Activated naive CD8-positive, alpha-beta T cell (primary cell): ENCODE measurements around the gene MESP2.

Experiments
- H3K27ac Mint-ChIP-seq: one replicate; pipeline ENCODE4 v1.8.0; 2021; ENCODE audit warnings: mixed read lengths
- H3K27me3 Mint-ChIP-seq: one replicate; pipeline ENCODE4 v1.8.0; 2021; ENCODE audit warnings: mixed read lengths
- H3K36me3 Mint-ChIP-seq: one replicate; pipeline ENCODE4 v1.8.0; 2021; ENCODE audit warnings: mixed read lengths
- H3K4me1 Mint-ChIP-seq: one replicate; pipeline ENCODE4 v1.8.0; 2021; ENCODE audit warnings: low read depth, mixed read lengths
- H3K4me3 Mint-ChIP-seq: one replicate; pipeline ENCODE4 v1.8.0; 2021; ENCODE audit warnings: mild to moderate bottlenecking, mixed read lengths
- H3K9me3 Mint-ChIP-seq: one replicate; pipeline ENCODE4 v1.8.0; 2021; ENCODE audit warnings: low read depth, mixed read lengths

MESP2 gene

DNA sequence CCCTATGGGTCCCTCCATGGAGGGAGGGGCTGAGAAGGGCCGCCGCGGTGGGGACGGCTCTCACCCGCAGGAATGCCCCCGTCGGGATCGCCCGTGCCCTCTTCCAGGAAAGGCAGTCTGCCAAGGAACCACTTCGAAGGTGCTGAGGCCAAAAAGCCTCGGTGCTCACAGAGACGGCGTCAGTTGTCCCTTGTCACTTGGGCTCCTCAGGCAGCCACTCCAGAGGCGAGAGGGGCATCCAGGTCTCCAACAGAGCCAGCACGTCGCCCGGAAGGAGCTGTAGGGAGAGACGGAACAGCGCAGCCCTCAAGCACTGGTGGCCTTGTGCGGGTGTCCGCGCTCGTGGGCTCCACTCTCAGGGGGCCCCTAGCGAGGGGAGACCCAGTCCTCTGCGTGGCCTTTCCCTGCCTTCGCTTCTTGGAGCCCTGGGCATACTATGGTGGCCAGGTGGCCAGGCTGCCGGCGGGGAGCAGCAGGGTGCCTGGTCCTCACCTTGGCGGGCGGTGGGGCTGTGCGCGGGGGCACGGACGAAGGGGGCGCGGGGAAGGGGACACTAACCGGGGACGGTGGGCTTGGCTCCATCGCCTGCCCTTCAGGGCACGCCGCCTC is 26.1 kb upstream of the MESP2 start:
- Mint-ChIP-seq H3K27me3 (peaks cover 10% of the 10 kb centered on the region), H3K4me1 (peaks cover 1% of the 10 kb centered on the region), H3K36me3 (no peaks in the 10 kb centered on the region), H3K4me3 (peak overlapping the region; percentile 81), H3K9me3 (no peaks in the 10 kb centered on the region), H3K27ac (no peak overlapping the region)

DNA sequence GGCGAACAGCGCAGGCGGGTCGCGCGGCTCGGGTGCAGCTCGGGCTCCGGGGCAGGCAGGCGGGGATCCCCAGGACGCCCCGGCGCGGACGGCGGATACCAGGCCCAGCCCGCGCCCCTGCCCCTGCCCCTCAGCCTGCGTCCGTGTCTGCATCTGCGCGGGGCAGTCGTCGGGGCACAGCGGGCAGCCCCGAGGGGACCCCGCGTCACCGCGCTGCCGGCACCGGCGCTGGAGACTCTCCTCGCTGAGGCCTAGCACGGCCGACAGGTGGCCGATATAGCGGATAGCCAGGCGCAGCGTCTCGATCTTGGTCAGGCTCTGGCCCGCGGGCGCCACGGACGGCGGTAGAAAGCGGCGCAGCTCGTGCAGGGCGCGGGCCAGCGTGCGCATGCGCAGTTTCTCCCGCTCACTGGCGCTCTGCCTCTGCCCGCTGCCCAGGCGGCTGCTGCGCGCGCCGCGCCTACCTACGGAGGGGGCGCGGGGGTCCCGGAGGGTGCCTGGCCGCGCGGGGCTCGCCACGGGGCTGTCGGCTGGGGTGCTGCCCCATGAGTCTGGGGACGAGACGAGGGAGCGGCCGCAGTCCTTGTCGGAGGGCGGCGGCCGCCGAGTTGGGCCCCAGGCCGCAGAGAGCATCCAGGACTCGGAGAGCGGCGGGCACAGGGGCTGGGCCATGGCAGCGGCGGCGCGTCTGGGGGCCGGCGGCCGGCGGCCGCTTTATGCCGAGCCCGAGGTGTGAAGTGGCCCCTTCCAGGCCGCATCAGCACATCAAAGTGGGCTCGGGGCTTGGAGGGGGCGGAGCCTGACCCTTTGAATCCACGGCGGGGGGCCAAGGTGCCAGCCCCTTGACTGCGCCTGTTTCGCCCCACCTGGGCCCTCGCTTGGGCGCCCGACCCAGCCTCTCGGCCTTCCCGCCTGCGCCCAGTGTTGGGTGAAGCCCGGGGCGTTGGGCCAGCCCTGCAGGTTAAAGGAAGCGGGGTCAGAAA is 25.3 kb upstream of the MESP2 start, which contains the start of gene MESP1:
Gene MESP1, minus strand, starts transcription at position 690 of the 983 bp plus-strand sequence. Its CDS starts 18 bp downstream, at position 672.
- H3K36me3 Mint-ChIP-seq, result no peaks in the 10 kb centered on the region
- peak within 1 kb of the TSS; percentile 81 for H3K4me3 Mint-ChIP-seq
- peaks cover 1% of the 10 kb centered on the region for H3K4me1 Mint-ChIP-seq
- H3K27ac Mint-ChIP-seq, result no peak within 1 kb of the TSS
- peaks cover 12% of the 10 kb centered on the region for H3K27me3 Mint-ChIP-seq
- no peaks in the 10 kb centered on the region for H3K9me3 Mint-ChIP-seq

DNA sequence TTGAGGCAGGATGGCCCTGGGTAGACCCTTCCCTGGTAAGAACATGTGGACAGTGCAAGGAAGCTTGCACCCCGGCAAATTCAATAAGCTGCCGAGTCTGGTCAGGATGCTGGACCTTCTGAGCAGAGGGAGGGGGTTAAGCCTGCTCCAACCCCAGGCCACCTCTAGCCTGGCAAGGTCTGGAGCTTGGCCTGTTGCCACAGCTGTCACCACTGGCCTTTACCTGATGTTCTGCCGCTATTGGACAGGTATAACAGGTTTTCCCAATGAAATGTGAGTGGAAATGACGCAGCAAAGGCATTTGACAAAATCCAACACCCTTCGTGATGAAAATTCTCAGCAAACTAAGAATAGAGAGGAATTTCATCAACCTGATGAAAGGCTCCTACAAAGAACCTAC is 24.4 kb upstream of the MESP2 start:
- Mint-ChIP-seq H3K27me3 (peaks cover 12% of the 10 kb centered on the region), H3K4me3 (peak overlapping the region; percentile 20), H3K36me3 (no peaks in the 10 kb centered on the region), H3K27ac (no peak overlapping the region), H3K9me3 (no peaks in the 10 kb centered on the region), H3K4me1 (peaks cover 1% of the 10 kb centered on the region)

DNA sequence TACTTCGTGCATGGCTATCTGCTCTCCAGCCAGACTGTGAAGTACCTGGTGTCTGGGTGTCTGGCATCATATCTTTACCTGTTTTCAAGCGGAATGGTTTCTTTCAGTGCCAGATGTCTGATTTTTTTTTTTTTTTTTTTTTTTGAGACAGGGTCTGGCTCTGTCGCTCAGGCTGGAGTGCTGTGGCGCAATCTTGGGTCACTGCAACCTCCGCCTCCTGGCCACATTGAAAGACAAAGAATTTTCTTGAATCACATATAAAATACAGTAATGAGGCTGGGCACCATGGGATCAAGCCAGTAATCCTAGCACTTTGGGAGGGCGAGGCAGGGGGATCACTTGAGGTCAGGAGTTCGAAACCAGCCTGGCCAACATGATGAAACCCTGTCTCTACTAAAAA is 22.3 kb upstream of the MESP2 start:
- Mint-ChIP-seq H3K27ac (no peak overlapping the region), H3K9me3 (no peaks in the 10 kb centered on the region), H3K4me3 (no peak overlapping the region), H3K36me3 (no peaks in the 10 kb centered on the region), H3K27me3 (peaks cover 9% of the 10 kb centered on the region), H3K4me1 (peaks cover 1% of the 10 kb centered on the region)

DNA sequence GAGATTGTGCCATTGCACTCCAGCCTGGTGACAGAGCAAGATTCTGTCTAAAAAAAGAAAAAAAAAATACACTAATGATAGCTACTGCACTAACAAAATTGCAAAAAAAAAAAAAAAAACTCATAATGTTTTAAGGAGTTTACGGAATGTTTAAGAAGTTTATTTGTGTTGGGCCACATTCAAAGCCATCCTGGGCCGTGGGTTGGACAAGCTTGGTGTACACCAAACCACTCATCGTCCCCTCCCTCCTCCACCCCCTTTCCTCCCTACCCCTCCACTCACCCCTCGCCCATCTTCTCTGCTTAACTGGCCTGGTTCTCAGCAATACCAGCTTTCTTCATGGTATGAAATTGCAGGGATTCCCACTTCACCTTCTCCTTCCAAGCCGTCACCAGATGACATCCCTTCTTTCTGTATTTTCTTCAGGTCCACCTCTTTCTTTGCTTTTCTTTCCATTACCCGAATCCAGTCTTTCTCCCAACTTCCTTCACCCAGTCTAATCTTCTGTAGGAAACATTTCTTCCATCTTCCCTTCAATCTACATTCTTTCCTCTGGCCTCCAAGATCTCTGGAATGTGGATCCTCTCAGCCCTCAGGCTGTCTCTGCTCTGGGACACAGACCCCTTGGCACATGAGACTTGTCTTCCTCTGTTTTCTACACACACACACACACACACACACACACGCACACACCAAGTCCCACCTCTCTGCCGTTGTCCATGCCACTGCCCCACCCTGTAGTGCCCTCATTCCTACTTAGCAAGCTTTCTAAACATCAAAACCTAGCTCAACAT is 21.6 kb upstream of the MESP2 start:
- Mint-ChIP-seq H3K9me3 (no peaks in the 10 kb centered on the region), H3K36me3 (no peaks in the 10 kb centered on the region), H3K4me3 (no peak overlapping the region), H3K4me1 (no peaks in the 10 kb centered on the region), H3K27ac (no peak overlapping the region), H3K27me3 (peaks cover 10% of the 10 kb centered on the region)

DNA sequence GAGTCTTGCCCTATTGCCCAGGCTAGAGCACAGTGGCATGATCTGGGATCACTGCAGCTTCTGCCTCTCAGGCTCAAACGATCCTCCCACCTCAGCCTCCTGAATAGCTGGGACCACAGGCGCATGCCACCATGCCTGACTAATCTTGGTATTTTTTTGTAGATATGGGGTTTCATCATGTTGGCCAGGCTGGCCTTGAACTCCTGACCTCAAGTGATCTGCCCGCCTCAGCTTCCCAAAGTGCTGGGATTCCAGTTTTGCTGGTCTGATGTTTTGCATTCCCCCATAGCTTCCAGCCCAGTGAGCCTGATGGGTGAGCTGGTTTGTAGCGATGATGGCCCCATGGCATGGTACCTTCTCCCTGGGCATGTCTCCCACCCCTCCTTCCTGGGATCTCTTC is 20.4 kb upstream of the MESP2 start:
- H3K9me3 Mint-ChIP-seq, result no peaks in the 10 kb centered on the region
- no peaks in the 10 kb centered on the region for H3K36me3 Mint-ChIP-seq
- H3K4me3 Mint-ChIP-seq, result no peak overlapping the region
- H3K27ac Mint-ChIP-seq, result no peak overlapping the region
- peaks cover 10% of the 10 kb centered on the region for H3K27me3 Mint-ChIP-seq
- H3K4me1 Mint-ChIP-seq, result no peaks in the 10 kb centered on the region

DNA sequence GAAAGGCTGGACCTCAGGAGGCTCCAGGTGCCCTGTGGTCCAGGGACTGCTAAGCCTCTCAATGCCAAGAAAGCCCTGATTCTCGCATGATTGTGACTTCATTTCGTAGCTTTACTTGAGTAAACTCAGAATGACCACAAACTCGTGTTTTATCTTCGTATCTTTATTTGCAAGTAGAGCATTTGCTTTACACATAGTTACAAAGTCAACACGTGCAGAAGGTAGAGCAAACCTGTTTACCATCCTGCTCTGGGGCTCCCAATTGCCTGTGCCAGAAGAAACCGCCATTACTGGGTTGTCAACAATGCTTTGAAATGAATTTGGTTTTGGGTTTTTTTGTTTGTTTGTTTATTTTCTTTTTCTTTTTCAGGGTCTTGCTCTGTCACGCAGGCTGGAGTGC is 19.2 kb upstream of the MESP2 start:
- Mint-ChIP-seq H3K4me3 (no peak overlapping the region), H3K27ac (no peak overlapping the region), H3K27me3 (peaks cover 10% of the 10 kb centered on the region), H3K9me3 (no peaks in the 10 kb centered on the region), H3K4me1 (no peaks in the 10 kb centered on the region), H3K36me3 (no peaks in the 10 kb centered on the region)

DNA sequence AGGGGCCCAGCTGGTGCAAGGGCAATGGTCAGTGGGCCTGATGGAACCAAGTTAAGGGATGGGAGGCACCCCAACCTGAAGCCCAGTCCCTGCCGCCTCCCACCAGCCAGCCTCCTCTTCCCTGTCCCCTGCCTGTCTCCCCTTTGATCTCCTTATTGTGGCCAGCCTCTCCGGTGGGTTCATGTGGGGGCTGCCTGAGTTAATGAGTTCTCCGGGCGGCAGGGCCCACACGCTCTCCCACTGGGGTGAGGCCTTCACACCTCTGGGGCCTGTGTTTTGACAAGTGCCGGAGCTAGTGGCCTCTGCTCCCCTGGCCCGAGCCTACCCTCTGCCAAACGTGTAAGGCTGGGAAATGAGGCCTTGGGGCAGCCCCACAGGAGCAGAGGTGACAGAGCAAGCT is 17.8 kb upstream of the MESP2 start:
- Mint-ChIP-seq H3K4me1 (no peaks in the 10 kb centered on the region), H3K27ac (no peak overlapping the region), H3K27me3 (peaks cover 6% of the 10 kb centered on the region), H3K9me3 (no peaks in the 10 kb centered on the region), H3K36me3 (no peaks in the 10 kb centered on the region), H3K4me3 (no peak overlapping the region)

DNA sequence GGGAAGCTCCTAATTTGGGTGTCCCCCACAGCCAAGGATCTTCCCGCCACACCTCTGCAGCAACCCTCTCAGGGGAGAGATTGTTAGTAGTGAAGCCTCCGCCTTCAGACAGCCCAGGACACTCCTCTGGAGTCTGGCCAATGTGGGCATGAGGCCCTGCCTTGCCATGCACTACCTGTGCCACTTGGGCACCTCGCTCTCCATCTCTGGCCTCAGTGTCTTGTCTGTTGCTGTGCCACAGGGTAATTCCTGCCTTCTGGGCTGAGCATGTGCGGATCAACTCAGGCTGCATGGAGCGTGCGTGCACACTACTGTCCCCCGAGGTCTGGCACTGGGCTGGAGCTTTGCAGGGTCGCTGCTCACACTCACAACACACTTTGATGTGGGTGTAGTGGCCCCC is 17.2 kb upstream of the MESP2 start:
- H3K27me3 Mint-ChIP-seq, result peaks cover 6% of the 10 kb centered on the region
- no peak overlapping the region for H3K27ac Mint-ChIP-seq
- H3K9me3 Mint-ChIP-seq, result no peaks in the 10 kb centered on the region
- H3K4me1 Mint-ChIP-seq, result no peaks in the 10 kb centered on the region
- no peak overlapping the region for H3K4me3 Mint-ChIP-seq
- no peaks in the 10 kb centered on the region for H3K36me3 Mint-ChIP-seq

DNA sequence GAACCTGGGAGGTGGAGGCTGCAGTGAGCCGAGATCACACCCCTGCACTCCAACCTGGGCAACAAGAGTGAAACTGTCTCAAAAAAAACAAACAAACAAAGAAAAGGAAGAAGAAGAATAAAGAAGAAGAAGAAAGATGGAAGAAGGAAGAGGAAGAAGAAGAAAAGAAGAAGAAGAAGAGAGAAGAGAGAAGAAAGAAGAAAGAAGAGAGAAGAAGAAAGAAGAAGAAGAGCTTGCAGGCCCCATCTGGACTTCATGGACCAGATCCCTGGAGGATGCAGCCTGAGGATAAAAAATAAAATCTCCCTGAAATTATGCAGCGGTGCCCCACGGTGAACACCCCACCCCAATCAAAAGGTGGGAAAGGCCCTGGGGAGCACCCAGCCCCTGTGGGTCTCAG is 16.3 kb upstream of the MESP2 start:
- Mint-ChIP-seq H3K4me1 (no peaks in the 10 kb centered on the region), H3K27ac (no peak overlapping the region), H3K36me3 (no peaks in the 10 kb centered on the region), H3K4me3 (no peak overlapping the region), H3K9me3 (no peaks in the 10 kb centered on the region), H3K27me3 (peaks cover 4% of the 10 kb centered on the region)

DNA sequence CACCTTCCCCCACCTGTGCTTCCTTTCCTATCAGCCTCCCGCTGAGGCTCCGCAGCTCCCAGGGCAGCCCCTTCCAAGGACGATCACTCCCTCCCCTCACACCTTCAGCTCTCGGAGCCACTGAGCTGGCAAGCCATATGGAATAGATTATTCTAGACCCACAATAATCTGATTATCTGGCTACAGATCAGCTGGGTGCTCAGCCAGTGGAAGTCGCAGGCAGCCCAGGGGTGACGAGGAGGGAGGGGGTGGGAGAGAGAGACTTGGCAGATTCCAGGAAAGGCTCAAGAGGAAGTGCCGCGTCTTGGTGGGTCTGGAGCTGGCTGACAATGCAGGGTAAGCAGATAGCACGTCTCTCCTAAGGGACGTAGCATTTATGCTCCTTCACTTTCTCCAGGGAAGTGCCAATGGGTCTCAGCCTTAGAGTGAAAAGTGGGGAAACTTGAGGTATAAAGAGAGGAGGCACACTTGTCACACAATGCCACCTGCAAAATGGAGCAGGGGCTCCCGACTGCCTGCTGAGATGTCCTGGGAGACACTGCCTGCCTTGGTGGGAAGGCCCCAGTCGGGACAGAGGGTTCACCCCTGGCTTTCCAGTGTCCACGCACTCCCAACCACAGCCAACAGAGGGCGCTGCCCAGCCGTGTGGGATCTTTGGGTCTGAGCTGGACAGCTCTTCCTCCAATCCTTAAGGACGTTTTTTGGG is 15.7 kb upstream of the MESP2 start:
- H3K27me3 Mint-ChIP-seq, result peaks cover 2% of the 10 kb centered on the region
- H3K4me3 Mint-ChIP-seq, result no peak overlapping the region
- no peaks in the 10 kb centered on the region for H3K36me3 Mint-ChIP-seq
- no peak overlapping the region for H3K27ac Mint-ChIP-seq
- no peaks in the 10 kb centered on the region for H3K4me1 Mint-ChIP-seq
- no peaks in the 10 kb centered on the region for H3K9me3 Mint-ChIP-seq

DNA sequence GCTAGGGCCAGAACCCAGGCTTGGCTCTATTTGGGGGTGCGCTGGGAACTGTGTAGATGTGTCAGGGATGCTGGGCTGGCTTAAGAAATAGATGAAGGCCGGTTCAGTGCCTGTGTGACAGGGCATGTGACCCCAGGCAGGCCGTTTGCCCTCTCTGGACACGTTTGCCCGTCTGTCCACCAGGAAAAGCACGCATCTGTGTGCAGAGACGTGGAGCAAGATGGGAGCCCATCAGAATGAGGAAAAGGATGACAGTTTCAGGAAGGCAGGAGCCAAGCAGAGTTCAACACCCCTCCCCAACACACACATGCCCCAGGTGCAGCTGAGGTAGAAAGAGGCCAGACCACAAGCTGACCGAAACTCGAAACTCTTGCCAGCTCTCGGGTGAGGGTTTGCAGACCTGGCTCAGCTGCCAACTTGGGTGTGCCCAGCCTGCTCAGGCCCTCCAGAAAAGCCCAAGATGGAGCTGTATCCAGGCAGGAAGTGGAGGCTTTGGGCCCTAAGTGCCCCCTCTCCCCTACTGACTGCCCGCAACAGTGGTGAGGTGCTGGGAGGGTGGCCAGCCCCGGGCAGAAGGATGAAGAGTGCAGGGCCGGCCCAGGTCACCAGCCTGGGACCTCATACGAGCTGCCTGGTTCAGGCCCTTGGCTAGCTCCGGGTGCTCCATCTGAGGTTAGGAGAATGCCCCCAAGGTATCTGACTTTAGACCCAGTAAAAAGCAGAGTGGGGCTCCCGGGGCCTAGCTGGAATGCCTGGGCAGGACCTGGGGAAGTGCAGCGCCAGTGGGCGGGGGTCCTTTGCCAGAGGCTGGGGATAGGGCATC is 14.9 kb upstream of the MESP2 start:
- no peak overlapping the region for H3K4me3 Mint-ChIP-seq

DNA sequence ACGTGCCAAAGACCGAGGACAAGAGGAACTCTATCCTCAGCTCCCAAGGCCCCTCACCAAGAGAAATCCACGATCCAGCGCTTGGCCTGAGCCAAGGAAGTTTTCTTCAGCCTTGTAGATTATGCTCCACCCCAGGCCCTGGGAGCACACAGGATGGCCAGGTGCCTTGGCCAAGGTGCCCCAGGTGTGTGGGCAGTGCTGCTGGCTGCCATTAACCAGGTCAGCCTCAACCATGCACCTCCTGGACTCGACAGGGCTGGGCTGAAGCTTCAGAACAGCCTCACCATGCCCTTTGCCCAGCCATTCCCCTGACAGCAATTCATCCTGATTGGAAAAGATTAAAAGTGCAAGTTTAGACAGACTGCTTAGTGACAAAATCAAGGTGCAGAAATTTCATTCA is 14.2 kb upstream of the MESP2 start:
- H3K4me1 Mint-ChIP-seq, result no peaks in the 10 kb centered on the region
- H3K9me3 Mint-ChIP-seq, result no peaks in the 10 kb centered on the region
- no peaks in the 10 kb centered on the region for H3K36me3 Mint-ChIP-seq
- no peak overlapping the region for H3K4me3 Mint-ChIP-seq
- no peak overlapping the region for H3K27ac Mint-ChIP-seq
- H3K27me3 Mint-ChIP-seq, result peaks cover 2% of the 10 kb centered on the region

More for the DNA sequence above, 14.9 kb upstream of the MESP2 start:
- H3K36me3 Mint-ChIP-seq, result no peaks in the 10 kb centered on the region
- no peak overlapping the region for H3K27ac Mint-ChIP-seq
- no peaks in the 10 kb centered on the region for H3K4me1 Mint-ChIP-seq
- H3K27me3 Mint-ChIP-seq, result peaks cover 2% of the 10 kb centered on the region
- no peaks in the 10 kb centered on the region for H3K9me3 Mint-ChIP-seq

DNA sequence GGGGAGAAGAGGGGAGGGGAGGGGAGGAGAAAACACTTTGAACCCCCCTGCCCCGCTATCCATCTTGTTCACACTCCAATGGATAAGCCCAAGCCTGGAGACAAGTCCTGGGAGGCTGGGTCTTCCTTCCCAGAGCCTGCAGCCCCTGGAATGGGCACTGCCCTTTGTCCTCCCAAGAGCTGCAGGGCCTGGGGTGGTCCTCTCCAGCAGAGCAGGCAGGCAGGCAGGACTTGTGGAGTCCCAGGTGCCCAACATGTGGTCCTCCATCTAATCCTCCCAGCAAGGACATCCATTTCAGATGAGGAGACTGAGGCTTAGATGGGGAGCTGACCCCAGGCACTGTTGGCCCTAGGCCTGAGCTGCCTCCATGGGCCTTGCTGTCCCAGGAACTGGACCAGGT is 10.4 kb upstream of the MESP2 start:
- H3K4me3 Mint-ChIP-seq, result no peak overlapping the region
- H3K9me3 Mint-ChIP-seq, result no peaks in the 10 kb centered on the region
- no peaks in the 10 kb centered on the region for H3K27me3 Mint-ChIP-seq
- no peaks in the 10 kb centered on the region for H3K36me3 Mint-ChIP-seq
- H3K27ac Mint-ChIP-seq, result no peak overlapping the region
- no peaks in the 10 kb centered on the region for H3K4me1 Mint-ChIP-seq
